Kidney epithelial cell (primary cell): ENCODE results near the gene BSX. TPM values are rescaled to one million over a fixed set of nuclear protein-coding genes. Genes with fewer than 3 reads are reported as not detected.

Experiments
- DNase-seq: peaks from one replicate; pipeline ENCODE4 v3.0.0-alpha.2; 2010; ENCODE audit warnings: low read depth
- H3K27me3 ChIP-seq: 2 replicates; pipeline ENCODE4 v1.6.0; 2011; ENCODE audit warnings: low read length; ENCODE audit not compliant: control insufficient read depth, insufficient read depth
- H3K36me3 ChIP-seq: 2 replicates; pipeline ENCODE4 v1.5.1; 2011; ENCODE audit warnings: low read length; ENCODE audit not compliant: control insufficient read depth, insufficient read depth
- H3K4me3 ChIP-seq: 2 replicates; pipeline ENCODE4 v1.5.1; 2011; ENCODE audit warnings: low read depth, mild to moderate bottlenecking, control low read depth, low read length
- CTCF ChIP-seq: IDR thresholded peaks from 2 replicates; pipeline ENCODE4 v1.5.1; 2011; ENCODE audit warnings: mild to moderate bottlenecking, moderate library complexity, low read length, control low read depth, inconsistent platforms; ENCODE audit not compliant: insufficient read depth, poor library complexity, severe bottlenecking
- total RNA-seq: library from RNA; depleted of rRNA; stranded (reverse); fragments of >200 nt; gene quantifications from 2 replicates; pipeline ENCODE4 v1.2.3, GENCODE V29; 2015

Gene BSX
- total RNA-seq = not detected in 2 replicates

- Histone ChIP-seq H3K27me3 (peaks cover 87% of the 10 kb centered on the region), H3K4me3 (no peak within 1 kb of the TSS), H3K36me3 (no peaks in the 10 kb centered on the region)
- no peak for TF ChIP-seq CTCF
- no peak for DNase-seq
Measured at GRCh38 chr11:122981388-122982264, at the start of gene BSX. TSS of gene BSX (minus strand) at chr11:122981834. CDS start at chr11:122981671, 163 bp downstream.

- no peak for DNase-seq
- no peaks in the 10 kb centered on the region for H3K27me3 ChIP-seq
- no peak overlapping the region for H3K4me3 ChIP-seq
- TF ChIP-seq CTCF = no peak
- H3K36me3 ChIP-seq = no peaks in the 10 kb centered on the region
Measured at GRCh38 chr11:123030517-123030916, 48.9 kb upstream of the BSX start.

GRCh38 chr11:123020968-123021367 lies 39.3 kb upstream of the BSX start:
- no peak for DNase-seq
- no peaks in the 10 kb centered on the region for H3K27me3 ChIP-seq
- H3K36me3 ChIP-seq = no peaks in the 10 kb centered on the region
- peak; percentile 77 for TF ChIP-seq CTCF
- H3K4me3 ChIP-seq = no peak overlapping the region

GRCh38 chr11:123018702-123019101 lies 37.1 kb upstream of the BSX start:
- H3K36me3 ChIP-seq = no peaks in the 10 kb centered on the region
- H3K4me3 ChIP-seq = no peak overlapping the region
- TF ChIP-seq CTCF = no peak
- H3K27me3 ChIP-seq = no peaks in the 10 kb centered on the region
- DNase-seq = no peak

GRCh38 chr11:123011510-123011909 lies 29.9 kb upstream of the BSX start:
- no peak for DNase-seq
- TF ChIP-seq CTCF = no peak
- Histone ChIP-seq H3K27me3 (peaks cover 2% of the 10 kb centered on the region), H3K4me3 (no peak overlapping the region), H3K36me3 (no peaks in the 10 kb centered on the region)
